Nephron progenitor cell (in vitro differentiated cells): ENCODE data around the gene MAB21L4.

ENCODE experiments used
- DNase-seq: peaks from one replicate; pipeline ENCODE4 v3.0.0; 2021
- H3K27ac Mint-ChIP-seq: 2 replicates; pipeline ENCODE4 v1.8.0; 2021; ENCODE audit warnings: mild to moderate bottlenecking, moderate library complexity, mixed read lengths
- H3K27me3 Mint-ChIP-seq: 2 replicates; pipeline ENCODE4 v1.8.0; 2021; ENCODE audit warnings: mild to moderate bottlenecking, low read depth, mixed read lengths; ENCODE audit not compliant: poor library complexity
- H3K36me3 Mint-ChIP-seq: 2 replicates; pipeline ENCODE4 v1.8.0; 2021; ENCODE audit warnings: low read depth, mixed read lengths
- H3K4me1 Mint-ChIP-seq: 2 replicates; pipeline ENCODE4 v1.8.0; 2021; ENCODE audit warnings: mixed read lengths
- H3K4me3 Mint-ChIP-seq: 2 replicates; pipeline ENCODE4 v1.8.0; 2021; ENCODE audit warnings: mild to moderate bottlenecking, moderate library complexity, mixed read lengths
- H3K9me3 Mint-ChIP-seq: 2 replicates; pipeline ENCODE4 v1.8.0; 2021; ENCODE audit warnings: mild to moderate bottlenecking, moderate library complexity, mixed read lengths
- CTCF ChIP-seq: fragments of 200-600 bp; sonication (generic); IDR thresholded peaks from 2 replicates; pipeline ENCODE4 v1.5.0; 2021; ENCODE audit warnings: antibody characterized with exemption

The MAB21L4 gene

DNA sequence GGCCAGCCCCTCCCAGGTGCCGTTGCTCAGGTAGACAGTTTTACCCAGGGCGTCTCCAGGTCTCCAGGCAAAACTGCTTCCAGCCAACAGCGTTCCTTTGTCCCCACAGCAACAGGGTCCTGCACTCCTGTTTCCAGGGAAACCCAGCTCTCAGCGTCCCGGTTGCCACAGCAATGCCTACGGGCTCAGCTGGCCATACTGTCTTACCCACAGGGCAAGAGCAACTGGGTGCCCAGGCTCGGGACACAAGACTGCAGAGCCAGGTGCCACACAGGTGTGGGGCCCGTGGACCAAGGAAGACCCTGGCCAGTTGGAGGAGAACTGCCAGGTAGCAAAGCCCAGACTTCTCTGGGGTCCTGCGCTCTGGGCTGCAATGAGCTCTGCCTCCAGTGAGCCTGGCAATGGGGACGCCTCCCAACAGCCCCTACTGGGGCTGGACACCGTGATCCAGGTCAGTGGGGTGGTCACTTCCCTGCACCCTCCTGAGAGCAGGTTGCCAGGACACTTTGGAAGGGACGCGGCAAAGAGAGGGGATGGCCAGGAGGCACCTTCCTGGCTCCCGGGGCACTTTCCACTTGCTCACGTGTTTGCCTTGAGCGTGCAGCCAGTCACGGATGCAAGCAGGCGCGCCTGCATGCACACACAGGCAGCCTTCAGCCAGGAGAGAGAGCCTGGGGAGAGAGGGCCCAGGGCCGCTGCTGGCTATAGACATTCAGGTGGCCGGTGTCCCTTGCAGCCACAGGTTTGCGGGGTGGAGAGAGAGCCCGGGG is 10.4 kb upstream of the MAB21L4 start, which contains the start of gene CROCC2:
Gene CROCC2 (plus strand): TSS at position 196 of the 770 bp plus-strand sequence. CDS start 178 bp downstream, at position 374.
- Mint-ChIP-seq H3K27ac (no peak within 1 kb of the TSS), H3K4me3 (no peak within 1 kb of the TSS), H3K36me3 (no peaks in the 10 kb centered on the region), H3K4me1 (no peaks in the 10 kb centered on the region), H3K27me3 (peaks cover 24% of the 10 kb centered on the region), H3K9me3 (peaks cover 12% of the 10 kb centered on the region)
- no peak for DNase-seq
- TF ChIP-seq CTCF: no peak

DNA sequence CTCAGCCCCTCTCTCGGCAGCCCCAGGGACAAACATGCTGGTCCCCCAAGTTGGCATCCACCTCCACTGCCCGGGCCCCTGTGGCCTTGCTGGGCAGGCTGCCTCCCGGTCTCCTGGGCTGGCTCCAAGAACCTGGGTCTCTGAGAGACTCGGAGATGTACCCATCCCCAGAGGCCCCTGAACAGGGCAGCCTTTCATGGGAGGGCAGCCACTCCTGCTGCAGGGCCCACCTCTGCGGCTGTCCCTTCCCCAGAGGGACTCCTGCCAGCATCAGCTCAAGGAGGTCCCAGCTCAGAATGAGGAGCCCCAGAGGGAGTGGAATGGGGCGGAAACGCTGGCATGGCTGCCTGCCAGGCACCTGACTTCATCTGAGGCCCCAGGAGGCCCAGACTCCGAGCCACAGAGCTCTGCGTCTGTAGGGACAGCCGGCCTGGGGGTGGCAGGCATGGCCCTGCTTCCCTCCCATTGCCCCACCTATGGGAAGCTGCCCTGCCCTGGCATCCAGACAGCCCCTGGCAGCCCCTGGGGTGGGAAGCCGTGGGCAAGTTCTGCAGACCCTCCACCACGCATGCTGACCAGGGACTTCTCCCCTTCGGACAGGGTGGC is 9.3 kb upstream of the MAB21L4 start:
- Mint-ChIP-seq H3K4me1 (no peaks in the 10 kb centered on the region), H3K27me3 (peaks cover 21% of the 10 kb centered on the region), H3K4me3 (no peak overlapping the region), H3K9me3 (peaks cover 20% of the 10 kb centered on the region), H3K27ac (no peak overlapping the region), H3K36me3 (no peaks in the 10 kb centered on the region)
- TF ChIP-seq CTCF: no peak
- DNase-seq: no peak

GRCh38 chr2:240904216-240905175 is 8.5 kb upstream of the MAB21L4 start:
- no peak overlapping the region for H3K4me3 Mint-ChIP-seq
- peaks cover 13% of the 10 kb centered on the region for H3K27me3 Mint-ChIP-seq
- TF ChIP-seq CTCF: no peak
- peaks cover 20% of the 10 kb centered on the region for H3K9me3 Mint-ChIP-seq
- DNase-seq: no peak
- H3K4me1 Mint-ChIP-seq: no peaks in the 10 kb centered on the region
- no peaks in the 10 kb centered on the region for H3K36me3 Mint-ChIP-seq
- H3K27ac Mint-ChIP-seq: no peak overlapping the region

- TF ChIP-seq CTCF: no peak
- H3K27me3 Mint-ChIP-seq: peaks cover 11% of the 10 kb centered on the region
- no peaks in the 10 kb centered on the region for H3K36me3 Mint-ChIP-seq
- H3K4me3 Mint-ChIP-seq: no peak overlapping the region
- H3K27ac Mint-ChIP-seq: no peak overlapping the region
- peaks cover 20% of the 10 kb centered on the region for H3K9me3 Mint-ChIP-seq
- H3K4me1 Mint-ChIP-seq: no peaks in the 10 kb centered on the region
- no peak for DNase-seq
Measured at GRCh38 chr2:240903191-240904060, 7.5 kb upstream of the MAB21L4 start.

DNA sequence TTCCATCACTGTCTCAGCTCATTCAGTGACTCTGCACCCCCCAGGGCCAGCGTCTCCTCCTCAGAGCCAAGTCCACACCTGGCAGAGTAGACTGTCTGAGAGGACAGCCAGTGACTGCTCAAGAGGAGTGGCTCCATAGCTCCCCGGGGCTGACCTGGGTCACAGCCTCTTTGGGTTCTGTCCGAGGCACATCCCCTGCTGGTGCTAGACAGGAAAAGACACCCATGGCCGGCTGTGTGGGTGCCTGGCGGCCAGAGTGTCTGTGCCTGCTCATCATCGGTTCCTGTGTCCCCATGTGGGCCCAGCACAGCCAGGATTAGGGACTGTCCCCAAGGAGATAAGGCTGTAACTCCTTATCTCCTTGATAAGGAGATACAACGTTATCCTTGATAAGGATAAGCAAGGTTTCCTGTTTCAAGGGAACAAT is 6.7 kb upstream of the MAB21L4 start:
- DNase-seq: no peak
- Mint-ChIP-seq H3K4me1 (no peaks in the 10 kb centered on the region), H3K4me3 (no peak overlapping the region), H3K27ac (no peak overlapping the region), H3K9me3 (peaks cover 20% of the 10 kb centered on the region), H3K36me3 (no peaks in the 10 kb centered on the region), H3K27me3 (peaks cover 11% of the 10 kb centered on the region)
- no peak for TF ChIP-seq CTCF
